GM21423 (cell line): ENCODE results near the gene DAPP1.
A peak's percentile ranks its signal among the peaks of the same experiment; 100 is the strongest.
"Not testable (repeated sequence)": the region's sequence is repeated elsewhere in the genome, so short reads cannot be mapped to it uniquely, and the experiment has no call there.

Source experiments
- ATAC-seq: cut with Tn5 transposase; IDR thresholded peaks from one replicate; pipeline ENCODE4 v1.9.1; 2021; ENCODE audit warnings: mild to moderate bottlenecking, moderate library complexity; ENCODE audit not compliant: unreplicated experiment

DAPP1 gene

GRCh38 chr4:99816545-99817308 lies at the start of gene DAPP1:
TSS of gene DAPP1 (plus strand) at chr4:99816827. CDS start at chr4:99816914, 87 bp downstream.
- peak; percentile 96 for ATAC-seq

- not testable (repeated sequence) for ATAC-seq
Measured at GRCh38 chr4:99770842-99771241, 45.8 kb upstream of the DAPP1 start.

GRCh38 chr4:99783940-99784339 lies 32.7 kb upstream of the DAPP1 start:
- ATAC-seq, result no peak

GRCh38 chr4:99784842-99785241 lies 31.8 kb upstream of the DAPP1 start:
- ATAC-seq, result no peak

- no peak for ATAC-seq
Measured at GRCh38 chr4:99790796-99791617, 25.6 kb upstream of the DAPP1 start.

GRCh38 chr4:99800332-99801004 lies 16.2 kb upstream of the DAPP1 start:
- ATAC-seq, result no peak

GRCh38 chr4:99801005-99801699 lies 15.5 kb upstream of the DAPP1 start:
- no peak for ATAC-seq

- no peak for ATAC-seq
Measured at GRCh38 chr4:99803566-99804101, 13.0 kb upstream of the DAPP1 start.

- ATAC-seq, result no peak
Measured at GRCh38 chr4:99806545-99806944, 10.1 kb upstream of the DAPP1 start.

GRCh38 chr4:99807666-99808065 lies 9.0 kb upstream of the DAPP1 start:
- no peak for ATAC-seq

GRCh38 chr4:99808260-99808857 lies 8.3 kb upstream of the DAPP1 start:
- ATAC-seq, result peak; percentile 86

- ATAC-seq, result no peak
Measured at GRCh38 chr4:99809326-99809725, 7.3 kb upstream of the DAPP1 start.

GRCh38 chr4:99810536-99810935 lies 6.1 kb upstream of the DAPP1 start:
- no peak for ATAC-seq

GRCh38 chr4:99811117-99811516 lies 5.5 kb upstream of the DAPP1 start:
- no peak for ATAC-seq

GRCh38 chr4:99811850-99812249 lies 4.8 kb upstream of the DAPP1 start:
- no peak for ATAC-seq

GRCh38 chr4:99815597-99816011 lies 1.0 kb upstream of the DAPP1 start:
- ATAC-seq, result no peak

- peak; percentile 22 for ATAC-seq
Measured at GRCh38 chr4:99817309-99817890, 773 bp downstream of the DAPP1 start.

GRCh38 chr4:99818661-99819060 lies 2.0 kb downstream of the DAPP1 start:
- no peak for ATAC-seq

GRCh38 chr4:99821918-99822503 lies 5.4 kb downstream of the DAPP1 start:
- ATAC-seq, result peak; percentile 81
